ENCODE data around the gene RBM4.
"Not testable (repeated sequence)": the region's sequence is repeated elsewhere in the genome, so short reads cannot be mapped to it uniquely, and the experiment has no call there.

RBM4 gene

DNA sequence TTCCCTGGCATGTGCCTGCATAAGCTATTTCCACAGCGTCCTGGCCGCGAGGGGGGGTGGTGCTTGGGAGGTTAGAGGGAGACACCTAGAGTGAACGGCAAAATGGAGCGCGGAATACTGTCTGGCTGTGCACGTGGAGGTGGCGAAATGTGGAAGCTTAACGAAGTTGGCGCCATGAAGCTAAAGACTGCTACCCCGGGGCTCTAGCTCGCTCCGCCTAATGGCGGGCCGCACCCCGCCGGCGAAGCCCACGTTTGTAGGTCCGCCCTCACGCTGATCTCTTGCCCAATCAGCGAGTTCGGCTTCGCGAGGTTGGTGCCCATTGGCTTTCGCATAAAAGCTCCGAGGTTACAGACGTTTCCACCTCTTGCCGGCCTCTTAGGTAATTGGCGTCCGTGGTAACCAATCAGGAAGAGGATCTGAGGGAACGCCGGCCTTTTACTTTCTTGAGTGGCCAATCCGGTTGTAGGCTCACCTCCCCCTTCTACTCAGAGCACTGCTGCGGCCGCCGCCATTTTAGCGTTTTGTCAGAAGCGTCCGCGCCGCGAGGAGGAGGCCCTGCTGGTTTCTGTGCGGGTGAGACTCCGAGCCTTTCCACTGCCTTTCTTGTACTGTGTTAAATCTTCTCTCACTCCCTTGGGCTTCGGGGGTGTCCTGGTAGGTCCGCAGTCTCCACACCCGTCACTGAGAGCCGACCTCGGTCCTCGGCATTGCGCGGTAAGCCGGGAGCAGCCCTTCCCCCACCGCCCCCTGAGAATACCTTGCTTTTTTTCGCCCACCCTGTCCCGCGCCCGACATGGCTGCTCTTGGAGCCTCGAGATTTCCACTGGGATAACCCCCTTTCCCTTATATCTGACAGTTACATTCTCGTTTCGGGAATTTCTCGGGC, at the start of gene RBM4:
Gene RBM4, plus strand, starts transcription at position 527 of the 889 bp plus-strand sequence. CDS start 1,009 bp downstream, outside the sequence.
- DNase-seq, result peak; percentile 94

- DNase-seq, result not testable (repeated sequence)
Observed at GRCh38 chr11:66589315-66589714, 49.2 kb upstream of the RBM4 start.

DNA sequence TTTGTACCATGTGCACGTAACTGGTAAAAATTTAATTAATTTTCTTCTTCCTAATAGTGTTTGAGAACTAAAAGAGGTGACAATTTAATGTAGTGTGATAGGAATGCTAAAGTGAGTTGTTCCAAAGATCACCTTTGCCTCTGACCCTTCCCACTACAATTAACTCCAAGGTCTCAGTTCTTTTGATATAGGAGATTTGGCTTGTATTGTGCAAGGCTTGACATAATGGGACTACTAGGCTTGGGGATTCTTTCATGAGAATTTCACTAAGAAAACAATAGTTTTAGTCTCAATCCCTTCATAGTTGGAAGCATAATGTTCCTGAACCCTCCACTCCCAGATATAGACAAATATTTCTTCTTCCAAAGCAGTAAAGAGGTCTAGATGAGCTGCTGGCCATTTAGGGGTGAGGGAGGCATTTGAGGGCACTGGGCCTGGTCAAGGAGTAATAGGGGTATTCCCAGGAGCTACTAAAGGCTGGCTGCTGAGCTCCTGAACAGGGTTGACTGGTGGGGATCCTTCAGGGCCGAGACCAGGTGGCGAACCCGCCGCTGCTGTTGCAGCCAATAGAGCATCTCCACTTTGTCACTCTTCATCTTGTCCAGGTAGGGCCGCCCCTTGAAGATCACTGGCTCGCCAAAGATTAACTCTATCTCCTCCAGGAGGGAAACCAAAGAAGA, 48.4 kb upstream of the RBM4 start:
- no peak for DNase-seq

DNA sequence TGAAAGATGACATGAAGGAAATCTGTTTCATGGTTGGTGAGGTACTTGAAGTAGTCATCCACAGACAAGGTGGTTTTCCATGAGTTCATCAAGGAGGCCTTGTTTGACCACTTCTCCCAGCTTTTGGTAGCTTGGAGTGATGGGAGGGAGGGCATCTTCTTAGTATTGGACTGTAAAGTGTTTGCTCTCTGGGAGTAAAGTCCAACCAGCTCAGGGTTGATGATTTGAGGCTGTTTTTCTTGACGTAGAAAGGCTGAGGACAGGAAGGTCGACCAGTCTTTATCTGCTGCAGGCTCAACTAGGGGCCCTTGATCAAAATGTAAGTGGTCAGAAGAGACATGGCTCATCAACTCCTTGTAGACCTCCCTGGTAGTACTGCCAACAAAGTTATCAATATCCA, 47.3 kb upstream of the RBM4 start:
- DNase-seq, result no peak

DNA sequence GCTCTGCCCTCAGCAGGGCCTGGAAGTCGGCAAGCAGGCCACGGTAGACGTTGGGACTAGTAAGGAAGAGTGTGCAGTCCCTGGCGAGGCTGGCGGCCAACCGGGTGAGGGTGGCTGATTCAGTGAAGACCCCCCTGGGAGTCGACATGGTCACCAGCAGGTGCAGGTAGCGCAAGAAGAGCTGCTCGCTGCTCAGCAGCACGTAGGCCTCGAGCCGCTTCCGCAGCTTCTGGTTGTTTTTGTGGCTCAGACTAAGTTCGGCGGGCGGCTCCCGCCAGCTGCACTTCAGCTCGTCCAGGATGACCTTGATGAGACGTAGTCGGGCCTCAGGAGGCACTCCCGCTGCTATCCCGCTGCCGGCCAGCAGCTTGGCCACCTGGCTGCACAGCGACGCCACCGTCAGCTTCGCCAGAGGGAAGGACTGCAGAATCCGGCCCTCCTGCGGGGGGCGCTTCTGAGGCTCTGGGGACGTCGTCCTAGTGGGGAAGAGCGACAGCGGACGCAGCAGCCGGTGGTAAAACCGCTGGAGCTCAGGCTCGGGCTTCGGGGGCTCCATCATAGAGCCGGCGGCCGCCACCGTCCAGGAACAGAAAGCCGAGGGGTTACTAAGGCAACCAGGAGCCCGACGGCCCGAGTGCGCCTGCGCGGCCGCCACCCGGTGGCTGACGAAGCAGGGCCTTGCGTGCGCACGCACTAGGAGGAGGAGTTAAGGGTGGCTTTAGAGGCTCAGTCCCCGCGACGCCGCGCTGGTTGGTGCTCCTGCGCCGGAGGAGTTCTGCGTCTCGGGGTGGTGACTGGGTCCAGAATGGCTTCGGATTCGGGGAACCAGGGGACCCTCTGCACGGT, 45.8 kb upstream of the RBM4 start, which contains the start of the genes CCDC87 and CCS:
Gene CCDC87, minus strand, starts transcription at position 607 of the 846 bp plus-strand sequence. Its CDS starts 48 bp downstream, at position 559.
Gene CCS, plus strand, starts transcription at position 729 of the 846 bp plus-strand sequence. Its CDS starts 77 bp downstream, at position 806.
- DNase-seq, result peak; percentile 99

DNA sequence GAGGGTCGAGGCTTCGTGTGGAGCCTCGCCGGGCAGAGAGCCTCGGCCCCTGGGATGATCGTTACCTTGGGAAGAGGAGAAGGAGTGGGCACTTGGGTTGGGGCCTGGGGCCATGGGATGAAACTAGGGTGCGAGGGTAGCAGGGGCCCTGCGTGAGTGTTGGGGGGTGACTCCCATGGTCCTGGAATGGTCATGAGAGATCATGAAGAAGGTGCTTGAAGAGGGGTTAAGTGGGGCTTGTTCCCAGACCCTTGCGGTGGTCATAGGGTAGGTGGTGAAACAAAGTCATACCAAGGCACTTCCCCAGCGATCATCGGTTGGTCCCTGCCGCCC, 45.2 kb upstream of the RBM4 start:
- DNase-seq, result no peak

GRCh38 chr11:66593650-66594049, 44.9 kb upstream of the RBM4 start:
- no peak for DNase-seq

GRCh38 chr11:66595245-66595904, 43.1 kb upstream of the RBM4 start:
- no peak for DNase-seq

DNA sequence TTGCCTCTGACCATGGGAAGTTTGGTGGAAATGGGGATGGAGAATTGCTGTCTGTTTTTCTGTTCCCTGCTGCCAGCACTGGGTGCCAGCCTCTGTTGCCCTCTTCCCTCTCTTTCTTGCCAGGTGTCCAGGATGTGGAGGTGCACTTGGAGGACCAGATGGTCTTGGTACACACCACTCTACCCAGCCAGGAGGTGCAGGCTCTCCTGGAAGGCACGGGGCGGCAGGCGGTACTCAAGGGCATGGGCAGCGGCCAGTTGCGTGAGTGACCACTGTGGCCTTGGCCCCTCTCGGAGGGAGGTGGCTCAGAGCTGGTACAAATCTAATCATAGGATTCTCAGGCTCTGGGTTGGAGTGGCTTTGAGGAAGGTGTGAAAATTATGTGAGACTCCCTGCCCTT, 39.5 kb upstream of the RBM4 start:
- DNase-seq, result no peak

DNA sequence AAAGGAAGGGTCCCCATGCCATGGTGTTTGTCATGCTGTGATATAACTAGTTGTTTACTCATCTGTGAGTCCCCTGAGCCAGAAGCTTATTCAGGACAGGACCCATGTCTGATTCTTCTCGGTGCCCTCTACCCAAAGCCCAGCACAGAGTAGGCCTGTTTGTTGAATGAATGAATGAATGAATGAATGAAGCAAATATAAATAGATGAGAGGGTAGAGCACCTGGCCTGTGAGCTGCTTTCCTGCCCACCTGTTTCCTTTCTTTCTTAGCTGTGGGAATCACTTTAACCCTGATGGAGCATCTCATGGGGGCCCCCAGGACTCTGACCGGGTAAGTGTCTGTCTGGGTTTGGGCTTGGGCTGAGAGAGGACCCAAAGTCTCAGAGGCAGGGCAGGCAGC, 38.3 kb upstream of the RBM4 start:
- DNase-seq, result no peak

DNA sequence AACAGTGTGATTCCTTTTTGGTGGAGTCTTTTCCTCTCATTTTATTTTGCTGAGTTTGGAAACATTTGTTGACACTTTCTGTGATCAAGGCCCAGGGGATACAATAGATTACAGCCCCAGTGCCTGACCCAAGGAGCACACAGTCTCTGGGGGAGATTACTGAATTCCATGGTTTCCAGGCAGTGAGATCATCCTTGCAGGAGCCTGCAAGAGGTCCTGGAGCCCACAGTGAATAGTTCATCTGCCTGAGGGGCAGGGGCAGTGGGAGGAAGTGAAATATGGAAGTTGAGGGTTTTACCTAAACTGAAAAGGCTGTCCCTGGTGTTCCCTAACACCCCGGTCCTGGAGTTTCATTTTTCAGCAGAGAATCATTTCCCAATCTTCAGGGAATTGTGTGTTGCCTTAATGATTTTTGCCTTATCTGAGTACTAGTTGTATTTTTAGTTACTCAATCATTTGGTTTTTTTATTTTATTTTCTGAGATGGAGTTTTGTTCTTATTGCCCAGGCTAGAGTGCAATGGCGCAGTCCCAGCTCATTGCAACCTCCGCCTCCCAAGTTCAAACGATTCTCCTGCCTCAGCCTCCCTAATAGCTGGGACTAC, 37.8 kb upstream of the RBM4 start:
- DNase-seq, result no peak

DNA sequence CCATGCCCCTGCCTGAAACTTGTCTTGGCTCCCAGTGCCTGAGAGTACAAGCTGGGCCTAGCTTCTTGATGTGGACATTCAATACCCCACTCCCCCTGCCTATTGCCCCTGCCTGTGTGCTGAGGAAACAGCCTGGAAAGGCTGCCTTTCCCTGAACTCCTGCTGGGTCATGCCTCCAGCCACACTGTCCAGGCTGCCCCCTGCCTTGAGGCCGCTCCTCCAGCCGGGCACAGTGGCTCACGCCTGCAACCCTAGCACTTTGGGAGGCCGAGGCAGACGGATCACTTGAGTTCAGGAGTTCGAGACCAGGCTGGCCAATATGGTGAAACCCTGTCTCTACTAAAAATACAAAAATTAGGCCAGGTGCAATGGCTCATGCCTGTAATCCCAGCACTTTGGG, 35.4 kb upstream of the RBM4 start:
- no peak for DNase-seq

DNA sequence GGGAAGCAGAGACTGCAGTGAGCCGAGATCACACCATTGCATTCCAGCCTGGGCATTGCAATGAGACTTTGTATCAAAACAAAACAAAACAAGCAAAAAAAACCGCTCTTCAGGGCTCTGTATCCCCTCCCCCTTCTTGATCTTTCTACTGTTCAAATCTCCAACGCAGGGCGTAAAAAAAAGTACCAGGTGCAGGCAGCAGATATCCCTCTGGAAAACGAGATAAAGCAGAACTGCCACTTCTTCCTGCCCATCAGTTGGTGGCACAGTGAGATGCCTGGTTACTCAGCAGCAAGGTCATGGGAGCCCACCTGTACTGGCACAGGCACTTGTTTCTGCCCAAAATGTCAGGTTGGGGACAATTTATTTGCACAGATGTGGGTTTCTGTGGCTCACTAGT, 34.3 kb upstream of the RBM4 start:
- no peak for DNase-seq

DNA sequence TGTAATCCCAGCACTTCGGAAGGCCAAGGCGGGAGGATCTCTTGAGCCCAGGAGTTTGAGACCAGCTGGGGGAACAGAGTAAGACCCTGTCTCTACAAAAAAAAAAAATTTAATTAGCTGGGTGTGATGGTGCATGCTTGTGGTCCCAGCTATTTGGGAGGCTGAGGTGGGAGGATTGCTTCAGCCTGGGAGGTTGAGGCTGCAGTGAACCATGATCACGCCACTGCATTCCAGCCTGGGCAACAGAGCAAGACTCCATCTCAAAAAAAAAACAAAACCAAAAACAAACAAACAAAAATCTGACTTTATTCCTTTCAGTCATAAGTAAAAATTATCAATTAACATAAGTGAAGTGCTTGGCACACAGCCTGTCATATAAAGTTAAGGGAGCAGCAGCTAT, 31.9 kb upstream of the RBM4 start:
- DNase-seq, result not testable (repeated sequence)

GRCh38 chr11:66607126-66607834, 31.2 kb upstream of the RBM4 start:
- no peak for DNase-seq

DNA sequence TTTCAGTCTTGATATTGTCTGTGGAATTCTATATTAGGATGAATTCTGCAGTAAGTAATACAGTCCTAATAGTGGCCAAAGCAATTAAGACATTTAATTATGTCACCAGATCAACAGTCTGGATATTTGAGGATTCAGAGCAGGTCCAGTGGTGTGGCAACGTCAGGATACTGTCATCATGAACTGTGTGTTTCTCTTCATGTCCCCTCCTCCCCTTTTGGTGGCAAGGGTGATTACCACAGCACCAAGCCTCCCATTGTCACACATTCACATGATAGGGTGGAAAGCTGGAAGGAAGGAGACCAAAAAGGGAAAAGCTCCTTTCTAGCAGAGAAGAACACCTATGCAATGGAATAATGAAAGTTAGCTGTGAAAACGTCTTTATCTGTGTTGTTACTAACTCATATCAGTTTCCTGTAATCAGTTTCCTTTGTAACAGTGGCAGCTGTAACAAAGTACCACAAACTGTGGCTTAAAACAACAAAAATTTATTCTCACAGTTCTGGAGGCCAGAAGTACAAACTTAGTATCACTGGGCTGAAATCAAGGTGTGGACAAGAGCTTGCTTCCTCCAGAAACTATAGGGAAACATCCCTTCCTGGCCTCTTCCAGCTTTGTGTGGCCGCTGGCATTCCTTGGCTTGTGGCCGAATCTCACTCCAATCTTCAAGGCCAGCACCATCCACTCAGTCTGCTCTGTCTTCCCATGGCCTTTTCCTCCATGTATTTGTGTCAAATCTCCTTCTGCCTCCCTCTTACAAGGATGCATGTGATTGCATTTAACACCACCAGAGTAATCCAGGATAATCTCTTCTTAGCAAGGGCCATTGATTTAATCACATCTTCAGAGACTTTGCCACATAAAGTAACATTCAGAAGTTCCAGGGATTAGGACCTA, 28.5 kb upstream of the RBM4 start:
- DNase-seq, result no peak

GRCh38 chr11:66612458-66612857, 26.0 kb upstream of the RBM4 start:
- no peak for DNase-seq

GRCh38 chr11:66614073-66614472, 24.4 kb upstream of the RBM4 start:
- no peak for DNase-seq

GRCh38 chr11:66616379-66617154, 21.9 kb upstream of the RBM4 start, which contains the start of gene RBM14:
TSS of gene RBM14 (plus strand) at chr11:66616630. CDS start at chr11:66616721, 91 bp downstream.
- DNase-seq, result peak; percentile 98

Measured in activated naive CD4-positive, alpha-beta T cell treated with anti-CD3 and anti-CD28 coated beads, Interleukin-2, amount 50 U/mL, for 16 hours (primary cell).